ENCODE data around the gene ZBTB20.
"Not testable (repeated sequence)": the region's sequence is repeated elsewhere in the genome, so short reads cannot be mapped to it uniquely, and the experiment has no call there.

ZBTB20 gene

GRCh38 chr3:114823061-114823460, 324.0 kb downstream of the ZBTB20 start:
- DNase-seq = no peak

GRCh38 chr3:114816052-114816451, 331.0 kb downstream of the ZBTB20 start:
- no peak for DNase-seq

- not testable (repeated sequence) for DNase-seq
These were observed 334.4 kb downstream of the ZBTB20 start for GRCh38 chr3:114812541-114813238.

GRCh38 chr3:114809668-114810413, 337.2 kb downstream of the ZBTB20 start:
- no peak for DNase-seq

- DNase-seq = no peak
These were observed 343.0 kb downstream of the ZBTB20 start for GRCh38 chr3:114804099-114804498.

- DNase-seq = no peak
These were observed 343.9 kb downstream of the ZBTB20 start for GRCh38 chr3:114803042-114803695.

- DNase-seq = no peak
These were observed 346.6 kb downstream of the ZBTB20 start for GRCh38 chr3:114800272-114801031.

- no peak for DNase-seq
These were observed 347.3 kb downstream of the ZBTB20 start for GRCh38 chr3:114799816-114800215.

- DNase-seq = no peak
These were observed 350.3 kb downstream of the ZBTB20 start for GRCh38 chr3:114796796-114797195.

- no peak for DNase-seq
These were observed 352.0 kb downstream of the ZBTB20 start for GRCh38 chr3:114794894-114795630.

GRCh38 chr3:114792159-114792918, 354.7 kb downstream of the ZBTB20 start:
- DNase-seq = no peak

- DNase-seq = no peak
These were observed 356.3 kb downstream of the ZBTB20 start for GRCh38 chr3:114790752-114791151.

GRCh38 chr3:114789803-114790202, 357.3 kb downstream of the ZBTB20 start:
- DNase-seq = no peak

- no peak for DNase-seq
These were observed 371.7 kb downstream of the ZBTB20 start for GRCh38 chr3:114775395-114775794.

GRCh38 chr3:114770874-114771273, 376.2 kb downstream of the ZBTB20 start:
- DNase-seq = no peak

GRCh38 chr3:114764056-114764492, 383.0 kb downstream of the ZBTB20 start:
- no peak for DNase-seq

GRCh38 chr3:114762144-114762543, 384.9 kb downstream of the ZBTB20 start:
- DNase-seq = no peak

- no peak for DNase-seq
These were observed 386.4 kb downstream of the ZBTB20 start for GRCh38 chr3:114760679-114761078.

- DNase-seq = no peak
These were observed 388.0 kb downstream of the ZBTB20 start for GRCh38 chr3:114758831-114759699.

- DNase-seq = no peak
These were observed 390.4 kb downstream of the ZBTB20 start for GRCh38 chr3:114756506-114757279.

Measured in T1000 (cell line).